HEK293 (cell line): Measurements from ENCODE around the gene NARF.

ENCODE experiments used
- GFI1B ChIP-seq: fragments of 450-650 bp; formaldehyde crosslinking; IDR thresholded peaks from 2 replicates; pipeline ENCODE4 v1.5.1; 2016; ENCODE audit warnings: missing biosample characterization, missing genetic modification characterization
- KLF1 ChIP-seq: fragments of 450-650 bp; formaldehyde crosslinking; IDR thresholded peaks from 2 replicates; pipeline ENCODE4 v1.5.1; 2016; ENCODE audit warnings: missing biosample characterization, missing genetic modification characterization
- KLF16 ChIP-seq: fragments of 450-650 bp; formaldehyde crosslinking; IDR thresholded peaks from 2 replicates; pipeline ENCODE4 v1.5.1; 2017; ENCODE audit warnings: missing biosample characterization, missing genetic modification characterization
- RBAK ChIP-seq: fragments of 450-650 bp; formaldehyde crosslinking; IDR thresholded peaks from 2 replicates; pipeline ENCODE4 v1.5.1; 2016; ENCODE audit warnings: missing biosample characterization, missing genetic modification characterization
- ZBTB20 ChIP-seq: fragments of 450-650 bp; formaldehyde crosslinking; IDR thresholded peaks from 2 replicates; pipeline ENCODE4 v1.5.1; 2016; ENCODE audit warnings: missing biosample characterization, missing genetic modification characterization
- ZNF155 ChIP-seq: fragments of 450-650 bp; formaldehyde crosslinking; IDR thresholded peaks from 2 replicates; pipeline ENCODE4 v1.5.1; 2016; ENCODE audit warnings: missing biosample characterization, missing genetic modification characterization
- ZNF2 ChIP-seq: fragments of 450-650 bp; formaldehyde crosslinking; IDR thresholded peaks from 2 replicates; pipeline ENCODE4 v1.5.1; 2016; ENCODE audit warnings: missing biosample characterization, missing genetic modification characterization
- ZNF211 ChIP-seq: fragments of 450-650 bp; formaldehyde crosslinking; IDR thresholded peaks from 2 replicates; pipeline ENCODE4 v1.5.1; 2016; ENCODE audit warnings: low read depth, missing biosample characterization, missing genetic modification characterization
- ZNF324 ChIP-seq: fragments of 450-650 bp; formaldehyde crosslinking; IDR thresholded peaks from 2 replicates; pipeline ENCODE4 v1.5.1; 2016; ENCODE audit warnings: missing biosample characterization, missing genetic modification characterization
- ZNF350 ChIP-seq: fragments of 450-650 bp; formaldehyde crosslinking; IDR thresholded peaks from 2 replicates; pipeline ENCODE4 v1.5.0; 2017; ENCODE audit warnings: missing biosample characterization, mild to moderate bottlenecking, missing genetic modification characterization
- ZNF354C ChIP-seq: fragments of 450-650 bp; formaldehyde crosslinking; IDR thresholded peaks from 2 replicates; pipeline ENCODE4 v1.5.1; 2016; ENCODE audit warnings: missing biosample characterization, missing genetic modification characterization, low read depth, borderline replicate concordance
- ZNF391 ChIP-seq: fragments of 450-650 bp; formaldehyde crosslinking; IDR thresholded peaks from 2 replicates; pipeline ENCODE4 v1.5.1; 2016; ENCODE audit warnings: low read depth, missing biosample characterization, missing genetic modification characterization, borderline replicate concordance
- ZNF394 ChIP-seq: fragments of 450-650 bp; formaldehyde crosslinking; IDR thresholded peaks from 2 replicates; pipeline ENCODE4 v1.5.1; 2016; ENCODE audit warnings: missing biosample characterization, missing genetic modification characterization, mild to moderate bottlenecking, moderate library complexity, borderline replicate concordance
- ZNF426 ChIP-seq: fragments of 450-650 bp; formaldehyde crosslinking; IDR thresholded peaks from 2 replicates; pipeline ENCODE4 v1.5.1; 2017; ENCODE audit warnings: missing biosample characterization, missing genetic modification characterization, mild to moderate bottlenecking, inconsistent platforms, moderate library complexity
- ZNF544 ChIP-seq: fragments of 450-650 bp; formaldehyde crosslinking; IDR thresholded peaks from 2 replicates; pipeline ENCODE4 v1.5.0; 2017; ENCODE audit warnings: missing biosample characterization, missing genetic modification characterization
- ZNF558 ChIP-seq: fragments of 450-650 bp; formaldehyde crosslinking; IDR thresholded peaks from 2 replicates; pipeline ENCODE4 v1.5.1; 2016; ENCODE audit warnings: missing biosample characterization, missing genetic modification characterization
- ZNF561 ChIP-seq: fragments of 450-650 bp; IDR thresholded peaks from 2 replicates; pipeline ENCODE4 v1.5.1; 2018; ENCODE audit warnings: missing biosample characterization, missing genetic modification characterization, borderline replicate concordance
- ZNF596 ChIP-seq: fragments of 450-650 bp; IDR thresholded peaks from 2 replicates; pipeline ENCODE4 v1.5.0; 2018; ENCODE audit warnings: missing biosample characterization, mild to moderate bottlenecking, missing genetic modification characterization, moderate library complexity
- ZNF600 ChIP-seq: fragments of 450-650 bp; formaldehyde crosslinking; IDR thresholded peaks from 2 replicates; pipeline ENCODE4 v1.5.1; 2016; ENCODE audit warnings: missing biosample characterization, missing genetic modification characterization
- ZNF623 ChIP-seq: fragments of 450-650 bp; formaldehyde crosslinking; IDR thresholded peaks from 2 replicates; pipeline ENCODE4 v1.5.1; 2016; ENCODE audit warnings: missing biosample characterization, missing genetic modification characterization
- ZNF670 ChIP-seq: fragments of 450-650 bp; formaldehyde crosslinking; IDR thresholded peaks from 2 replicates; pipeline ENCODE4 v1.5.1; 2016; ENCODE audit warnings: missing biosample characterization, missing genetic modification characterization, low read depth
- ZNF677 ChIP-seq: fragments of 450-650 bp; IDR thresholded peaks from 2 replicates; pipeline ENCODE4 v1.5.0; 2018; ENCODE audit warnings: missing biosample characterization, mild to moderate bottlenecking, missing genetic modification characterization, moderate library complexity
- ZNF701 ChIP-seq: fragments of 450-650 bp; formaldehyde crosslinking; IDR thresholded peaks from 2 replicates; pipeline ENCODE4 v1.5.1; 2016; ENCODE audit warnings: missing biosample characterization, missing genetic modification characterization
- ZNF792 ChIP-seq: fragments of 450-650 bp; formaldehyde crosslinking; IDR thresholded peaks from 2 replicates; pipeline ENCODE4 v1.5.1; 2016; ENCODE audit warnings: missing biosample characterization, missing genetic modification characterization
- ZNF843 ChIP-seq: fragments of 450-650 bp; formaldehyde crosslinking; IDR thresholded peaks from 2 replicates; pipeline ENCODE4 v1.5.1; 2016; ENCODE audit warnings: missing biosample characterization, missing genetic modification characterization
- ZSCAN16 ChIP-seq: fragments of 450-650 bp; formaldehyde crosslinking; IDR thresholded peaks from 2 replicates; pipeline ENCODE4 v1.5.1; 2016; ENCODE audit warnings: missing biosample characterization, missing genetic modification characterization
- TF ChIP-seq, protein P1 (sequence below): fragments of 450-650 bp; formaldehyde crosslinking; IDR thresholded peaks from 2 replicates; pipeline ENCODE4 v1.5.1; 2016; ENCODE audit warnings: missing biosample characterization, missing genetic modification characterization
- TF ChIP-seq, protein P2 (sequence below): fragments of 450-650 bp; formaldehyde crosslinking; IDR thresholded peaks from 2 replicates; pipeline ENCODE4; 2016; ENCODE audit warnings: missing biosample characterization, missing genetic modification characterization
- TF ChIP-seq, protein P3 (sequence below): fragments of 450-650 bp; formaldehyde crosslinking; IDR thresholded peaks from 2 replicates; pipeline ENCODE4 v1.5.1; 2016; ENCODE audit warnings: missing biosample characterization, missing genetic modification characterization, borderline replicate concordance
- TF ChIP-seq, protein P4 (sequence below): fragments of 450-650 bp; formaldehyde crosslinking; IDR thresholded peaks from 2 replicates; pipeline ENCODE4 v1.5.1; 2016; ENCODE audit warnings: missing biosample characterization, missing genetic modification characterization
- TF ChIP-seq, protein P5 (sequence below): fragments of 450-650 bp; formaldehyde crosslinking; IDR thresholded peaks from 2 replicates; pipeline ENCODE4 v1.5.1; 2017; ENCODE audit warnings: missing biosample characterization, missing genetic modification characterization

Gene NARF

DNA sequence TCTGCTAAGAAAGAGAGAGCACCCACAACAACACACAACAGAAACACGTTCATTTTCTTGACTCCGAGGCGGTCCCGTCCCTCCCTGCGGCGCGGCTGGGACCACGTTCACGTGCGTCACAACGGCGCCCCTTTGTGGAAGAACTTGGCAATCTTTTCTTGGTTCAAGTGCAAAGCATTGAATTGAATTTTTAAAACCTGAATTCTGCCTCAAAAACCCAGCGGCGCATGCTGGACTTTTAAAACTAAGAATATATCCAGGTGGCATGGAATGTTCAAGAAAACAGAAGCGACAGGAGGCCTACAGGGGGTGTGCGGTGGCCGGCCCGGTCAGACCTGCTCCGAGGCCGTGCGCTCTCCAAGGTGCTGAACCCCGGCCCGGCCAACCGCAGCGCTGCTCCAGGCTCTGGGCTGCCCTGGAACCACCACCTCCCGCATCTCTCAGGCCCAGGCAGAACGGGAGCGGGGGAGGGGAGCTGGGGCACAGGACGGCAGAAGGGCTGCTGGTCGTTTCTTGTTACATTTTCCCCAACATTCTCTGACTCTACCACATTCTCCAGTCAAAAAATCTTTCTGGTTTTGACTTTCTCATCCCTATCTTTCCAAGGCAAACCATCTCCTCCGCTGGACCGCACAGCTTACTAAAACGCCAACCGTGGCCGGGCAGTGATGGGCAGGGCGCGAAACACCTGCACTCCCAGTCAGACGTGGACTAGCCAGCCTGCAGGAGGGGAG is 43.8 kb upstream of the NARF start (continued):
- TF ChIP-seq, protein P1, sequence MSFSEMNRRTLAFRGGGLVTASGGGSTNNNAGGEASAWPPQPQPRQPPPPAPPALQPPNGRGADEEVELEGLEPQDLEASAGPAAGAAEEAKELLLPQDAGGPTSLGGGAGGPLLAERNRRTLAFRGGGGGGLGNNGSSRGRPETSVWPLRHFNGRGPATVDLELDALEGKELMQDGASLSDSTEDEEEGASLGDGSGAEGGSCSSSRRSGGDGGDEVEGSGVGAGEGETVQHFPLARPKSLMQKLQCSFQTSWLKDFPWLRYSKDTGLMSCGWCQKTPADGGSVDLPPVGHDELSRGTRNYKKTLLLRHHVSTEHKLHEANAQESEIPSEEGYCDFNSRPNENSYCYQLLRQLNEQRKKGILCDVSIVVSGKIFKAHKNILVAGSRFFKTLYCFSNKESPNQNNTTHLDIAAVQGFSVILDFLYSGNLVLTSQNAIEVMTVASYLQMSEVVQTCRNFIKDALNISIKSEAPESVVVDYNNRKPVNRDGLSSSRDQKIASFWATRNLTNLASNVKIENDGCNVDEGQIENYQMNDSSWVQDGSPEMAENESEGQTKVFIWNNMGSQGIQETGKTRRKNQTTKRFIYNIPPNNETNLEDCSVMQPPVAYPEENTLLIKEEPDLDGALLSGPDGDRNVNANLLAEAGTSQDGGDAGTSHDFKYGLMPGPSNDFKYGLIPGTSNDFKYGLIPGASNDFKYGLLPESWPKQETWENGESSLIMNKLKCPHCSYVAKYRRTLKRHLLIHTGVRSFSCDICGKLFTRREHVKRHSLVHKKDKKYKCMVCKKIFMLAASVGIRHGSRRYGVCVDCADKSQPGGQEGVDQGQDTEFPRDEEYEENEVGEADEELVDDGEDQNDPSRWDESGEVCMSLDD (tag by site-specific recombination) = no peak
- TF ChIP-seq ZNF544 (no peak), KLF1 (tag by site-specific recombination) (no peak), ZNF426 (tag by site-specific recombination) (no peak), ZNF792 (no peak), RBAK (no peak), ZNF354C (tag by site-specific recombination) (no peak), ZNF623 (tag by site-specific recombination) (no peak), ZNF670 (no peak), ZNF155 (no peak), ZNF843 (tag by site-specific recombination) (no peak), ZNF394 (peak; percentile 40; the same call in 1 of the 2 replicates), ZSCAN16 (tag by site-specific recombination) (no peak), ZNF391 (no peak), ZNF558 (tag by site-specific recombination) (no peak), ZNF2 (tag by site-specific recombination) (peak; percentile 93), ZBTB20 (tag by site-specific recombination) (no peak), ZNF350 (tag by site-specific recombination) (no peak), ZNF600 (tag by site-specific recombination) (peak; percentile 70; the same call in 1 of the 2 replicates), ZNF211 (tag by site-specific recombination) (no peak), ZNF324 (tag by site-specific recombination) (0 out of 2 replicates have a peak, but pooled peaks have one; percentile 61), ZNF701 (no peak), ZNF561 (tag by site-specific recombination) (peak; percentile 81), KLF16 (tag by site-specific recombination) (no peak), ZNF677 (tag by site-specific recombination) (no peak), GFI1B (tag by site-specific recombination) (no peak), ZNF596 (tag by site-specific recombination) (no peak)
- TF ChIP-seq, protein P2, sequence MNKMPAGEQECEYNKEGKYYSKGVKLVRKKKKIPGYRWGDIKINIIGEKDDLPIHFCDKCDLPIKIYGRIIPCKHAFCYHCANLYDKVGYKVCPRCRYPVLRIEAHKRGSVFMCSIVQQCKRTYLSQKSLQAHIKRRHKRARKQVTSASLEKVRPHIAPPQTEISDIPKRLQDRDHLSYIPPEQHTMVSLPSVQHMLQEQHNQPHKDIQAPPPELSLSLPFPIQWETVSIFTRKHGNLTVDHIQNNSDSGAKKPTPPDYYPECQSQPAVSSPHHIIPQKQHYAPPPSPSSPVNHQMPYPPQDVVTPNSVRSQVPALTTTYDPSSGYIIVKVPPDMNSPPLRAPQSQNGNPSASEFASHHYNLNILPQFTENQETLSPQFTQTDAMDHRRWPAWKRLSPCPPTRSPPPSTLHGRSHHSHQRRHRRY (tag by site-specific recombination) = no peak
- TF ChIP-seq, protein P3, sequence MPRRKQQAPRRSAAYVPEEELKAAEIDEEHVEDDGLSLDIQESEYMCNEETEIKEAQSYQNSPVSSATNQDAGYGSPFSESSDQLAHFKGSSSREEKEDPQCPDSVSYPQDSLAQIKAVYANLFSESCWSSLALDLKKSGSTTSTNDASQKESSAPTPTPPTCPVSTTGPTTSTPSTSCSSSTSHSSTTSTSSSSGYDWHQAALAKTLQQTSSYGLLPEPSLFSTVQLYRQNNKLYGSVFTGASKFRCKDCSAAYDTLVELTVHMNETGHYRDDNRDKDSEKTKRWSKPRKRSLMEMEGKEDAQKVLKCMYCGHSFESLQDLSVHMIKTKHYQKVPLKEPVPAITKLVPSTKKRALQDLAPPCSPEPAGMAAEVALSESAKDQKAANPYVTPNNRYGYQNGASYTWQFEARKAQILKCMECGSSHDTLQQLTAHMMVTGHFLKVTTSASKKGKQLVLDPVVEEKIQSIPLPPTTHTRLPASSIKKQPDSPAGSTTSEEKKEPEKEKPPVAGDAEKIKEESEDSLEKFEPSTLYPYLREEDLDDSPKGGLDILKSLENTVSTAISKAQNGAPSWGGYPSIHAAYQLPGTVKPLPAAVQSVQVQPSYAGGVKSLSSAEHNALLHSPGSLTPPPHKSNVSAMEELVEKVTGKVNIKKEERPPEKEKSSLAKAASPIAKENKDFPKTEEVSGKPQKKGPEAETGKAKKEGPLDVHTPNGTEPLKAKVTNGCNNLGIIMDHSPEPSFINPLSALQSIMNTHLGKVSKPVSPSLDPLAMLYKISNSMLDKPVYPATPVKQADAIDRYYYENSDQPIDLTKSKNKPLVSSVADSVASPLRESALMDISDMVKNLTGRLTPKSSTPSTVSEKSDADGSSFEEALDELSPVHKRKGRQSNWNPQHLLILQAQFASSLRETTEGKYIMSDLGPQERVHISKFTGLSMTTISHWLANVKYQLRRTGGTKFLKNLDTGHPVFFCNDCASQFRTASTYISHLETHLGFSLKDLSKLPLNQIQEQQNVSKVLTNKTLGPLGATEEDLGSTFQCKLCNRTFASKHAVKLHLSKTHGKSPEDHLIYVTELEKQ (tag by site-specific recombination) = no peak
- TF ChIP-seq, protein P4, sequence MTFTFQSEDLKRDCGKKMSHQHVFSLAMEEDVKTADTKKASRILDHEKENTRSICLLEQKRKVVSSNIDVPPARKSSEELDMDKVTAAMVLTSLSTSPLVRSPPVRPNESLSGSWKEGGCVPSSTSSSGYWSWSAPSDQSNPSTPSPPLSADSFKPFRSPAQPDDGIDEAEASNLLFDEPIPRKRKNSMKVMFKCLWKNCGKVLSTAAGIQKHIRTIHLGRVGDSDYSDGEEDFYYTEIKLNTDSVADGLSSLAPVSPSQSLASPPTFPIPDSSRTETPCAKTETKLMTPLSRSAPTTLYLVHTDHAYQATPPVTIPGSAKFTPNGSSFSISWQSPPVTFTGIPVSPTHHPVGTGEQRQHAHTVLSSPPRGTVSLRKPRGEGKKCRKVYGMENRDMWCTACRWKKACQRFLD (tag by site-specific recombination) = no peak
- TF ChIP-seq, protein P5, sequence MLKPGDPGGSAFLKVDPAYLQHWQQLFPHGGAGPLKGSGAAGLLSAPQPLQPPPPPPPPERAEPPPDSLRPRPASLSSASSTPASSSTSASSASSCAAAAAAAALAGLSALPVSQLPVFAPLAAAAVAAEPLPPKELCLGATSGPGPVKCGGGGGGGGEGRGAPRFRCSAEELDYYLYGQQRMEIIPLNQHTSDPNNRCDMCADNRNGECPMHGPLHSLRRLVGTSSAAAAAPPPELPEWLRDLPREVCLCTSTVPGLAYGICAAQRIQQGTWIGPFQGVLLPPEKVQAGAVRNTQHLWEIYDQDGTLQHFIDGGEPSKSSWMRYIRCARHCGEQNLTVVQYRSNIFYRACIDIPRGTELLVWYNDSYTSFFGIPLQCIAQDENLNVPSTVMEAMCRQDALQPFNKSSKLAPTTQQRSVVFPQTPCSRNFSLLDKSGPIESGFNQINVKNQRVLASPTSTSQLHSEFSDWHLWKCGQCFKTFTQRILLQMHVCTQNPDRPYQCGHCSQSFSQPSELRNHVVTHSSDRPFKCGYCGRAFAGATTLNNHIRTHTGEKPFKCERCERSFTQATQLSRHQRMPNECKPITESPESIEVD (tag by site-specific recombination) = no peak
